ENCODE results near the gene ARF4. TPM values are rescaled to one million over a fixed set of nuclear protein-coding genes. Genes with fewer than 3 reads are reported as not detected.
"Not testable (repeated sequence)": the region's sequence is repeated elsewhere in the genome, so short reads cannot be mapped to it uniquely, and the experiment has no call there.

ARF4 gene
- total RNA-seq, 1 donor: 417 TPM

- no peak for TF ChIP-seq CTCF (IDR thresholded peaks at IDR 0.05; ENCODE audit: insufficient read depth, low read length)
- no peak for DNase-seq (ENCODE audit: low read depth)
- no peak overlapping the region for H3K4me3 ChIP-seq (ENCODE audit: low read depth, low read length)
Measured at GRCh38 chr3:57622362-57622761, 25.2 kb upstream of the ARF4 start.

DNA sequence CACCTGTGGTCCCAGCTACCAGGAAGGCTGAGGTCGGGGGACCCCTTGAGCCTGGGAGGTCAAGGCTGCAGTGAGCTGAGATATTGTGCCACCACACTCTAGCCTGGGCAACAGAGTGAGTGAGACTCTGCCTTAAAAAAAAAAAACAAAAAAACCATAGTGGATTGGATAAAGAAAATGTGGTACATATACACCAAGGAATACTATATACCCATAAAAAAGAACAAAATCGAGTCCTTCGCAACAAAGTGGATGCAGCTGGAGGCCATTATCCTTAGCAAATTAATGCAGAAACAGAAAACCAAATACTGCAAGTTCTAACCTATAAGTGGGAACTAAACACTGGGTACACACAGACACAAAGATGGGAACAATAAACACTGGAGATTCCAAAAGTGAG is 20.6 kb upstream of the ARF4 start:
- no peak overlapping the region for H3K4me3 ChIP-seq (ENCODE audit: low read depth, low read length)
- no peak for DNase-seq (ENCODE audit: low read depth)
- TF ChIP-seq CTCF (IDR thresholded peaks at IDR 0.05; ENCODE audit: insufficient read depth, low read length): no peak

- H3K4me3 ChIP-seq (ENCODE audit: low read depth, low read length): no peak overlapping the region
- DNase-seq (ENCODE audit: low read depth): no peak
- no peak for TF ChIP-seq CTCF (IDR thresholded peaks at IDR 0.05; ENCODE audit: insufficient read depth, low read length)
Measured at GRCh38 chr3:57616233-57616632, 19.1 kb upstream of the ARF4 start.

GRCh38 chr3:57611870-57612269 is 14.7 kb upstream of the ARF4 start:
- not testable (repeated sequence) for DNase-seq (ENCODE audit: low read depth); H3K4me3 ChIP-seq (ENCODE audit: low read depth, low read length)

GRCh38 chr3:57605683-57606082 is 8.5 kb upstream of the ARF4 start:
- no peak for TF ChIP-seq CTCF (IDR thresholded peaks at IDR 0.05; ENCODE audit: insufficient read depth, low read length)
- no peak overlapping the region for H3K4me3 ChIP-seq (ENCODE audit: low read depth, low read length)
- DNase-seq (ENCODE audit: low read depth): no peak

- no peak for TF ChIP-seq CTCF (IDR thresholded peaks at IDR 0.05; ENCODE audit: insufficient read depth, low read length)
- DNase-seq (ENCODE audit: low read depth): no peak
- no peak overlapping the region for H3K4me3 ChIP-seq (ENCODE audit: low read depth, low read length)
Measured at GRCh38 chr3:57604971-57605370, 7.8 kb upstream of the ARF4 start.

GRCh38 chr3:57600195-57600594 is 3.1 kb upstream of the ARF4 start:
- TF ChIP-seq CTCF (IDR thresholded peaks at IDR 0.05; ENCODE audit: insufficient read depth, low read length): no peak
- no peak for DNase-seq (ENCODE audit: low read depth)
- H3K4me3 ChIP-seq (ENCODE audit: low read depth, low read length): no peak overlapping the region
